ENCODE measurements around the gene PITPNM3.

- no peak for TF ChIP-seq CTCF (IDR thresholded peaks at IDR 0.05)
- no peak for TF ChIP-seq POLR2AphosphoS5 (IDR thresholded peaks at IDR 0.05)
These were observed 63.3 kb downstream of the PITPNM3 start for GRCh38 chr17:6492892-6493674.
